Measurements from ENCODE around the gene CA4.

GRCh38 chr17:60137731-60138130 is 12.0 kb upstream of the CA4 start:
- TF ChIP-seq POLR2A (IDR thresholded peaks at IDR 0.05; ENCODE audit: extremely low read depth, insufficient read length) (no peak), CTCF (IDR thresholded peaks at IDR 0.05; ENCODE audit: low read depth, low read length) (no peak), MAX (IDR thresholded peaks at IDR 0.05; ENCODE audit: low read depth, low read length) (no peak), MYC (IDR thresholded peaks at IDR 0.05; ENCODE audit: low read depth, low read length) (no peak)

Data from NB4 (cell line).